Stimulated activated CD4-positive, alpha-beta T cell treated with anti-CD3 and anti-CD28 coated beads, Interleukin-15, amount 100 ng/mL, for 24 hours (primary cell): ENCODE data around the gene EIF2B1.
A peak's percentile ranks its signal among the peaks of the same experiment; 100 is the strongest.
"Not testable (repeated sequence)": the region's sequence is repeated elsewhere in the genome, so short reads cannot be mapped to it uniquely, and the experiment has no call there.

ENCODE experiments used
- DNase-seq: peaks from one replicate; pipeline ENCODE4 v3.0.0-alpha.2; 2020

Gene EIF2B1

GRCh38 chr12:123617144-123617543 lies 16.3 kb downstream of the EIF2B1 start:
- DNase-seq, result no peak

- DNase-seq, result no peak
Measured at GRCh38 chr12:123614531-123614930, 19.0 kb downstream of the EIF2B1 start.

- no peak for DNase-seq
Measured at GRCh38 chr12:123614110-123614509, 19.4 kb downstream of the EIF2B1 start.

GRCh38 chr12:123608182-123608581 lies 25.3 kb downstream of the EIF2B1 start:
- DNase-seq, result no peak

- DNase-seq, result no peak
Measured at GRCh38 chr12:123607756-123608155, 25.7 kb downstream of the EIF2B1 start.

- not testable (repeated sequence) for DNase-seq
Measured at GRCh38 chr12:123603495-123603894, 30.0 kb downstream of the EIF2B1 start.

- peak; percentile 31 for DNase-seq
Measured at GRCh38 chr12:123602651-123603195, 30.8 kb downstream of the EIF2B1 start.

- peak; percentile 90 for DNase-seq
Measured at GRCh38 chr12:123601602-123602489, 31.6 kb downstream of the EIF2B1 start, which contains the start of gene DDX55. DDX55 (plus strand) TSS chr12:123602099; CDS start chr12:123602149, 50 bp downstream.

GRCh38 chr12:123599721-123600120 lies 33.8 kb downstream of the EIF2B1 start:
- DNase-seq, result no peak

GRCh38 chr12:123599310-123599709 lies 34.2 kb downstream of the EIF2B1 start:
- DNase-seq, result no peak

- no peak for DNase-seq
Measured at GRCh38 chr12:123598522-123598921, 35.0 kb downstream of the EIF2B1 start.

- no peak for DNase-seq
Measured at GRCh38 chr12:123597100-123597499, 36.4 kb downstream of the EIF2B1 start.

- DNase-seq, result no peak
Measured at GRCh38 chr12:123595729-123596128, 37.8 kb downstream of the EIF2B1 start.

- DNase-seq, result no peak
Measured at GRCh38 chr12:123591702-123592481, 41.6 kb downstream of the EIF2B1 start.

GRCh38 chr12:123580772-123581171 lies 52.7 kb downstream of the EIF2B1 start:
- no peak for DNase-seq

GRCh38 chr12:123578829-123579228 lies 54.7 kb downstream of the EIF2B1 start:
- not testable (repeated sequence) for DNase-seq

GRCh38 chr12:123578243-123578642 lies 55.2 kb downstream of the EIF2B1 start:
- no peak for DNase-seq

- no peak for DNase-seq
Measured at GRCh38 chr12:123576611-123577010, 56.9 kb downstream of the EIF2B1 start.

- no peak for DNase-seq
Measured at GRCh38 chr12:123573870-123574269, 59.6 kb downstream of the EIF2B1 start.

- DNase-seq, result no peak
Measured at GRCh38 chr12:123572391-123572790, 61.1 kb downstream of the EIF2B1 start.

- DNase-seq, result no peak
Measured at GRCh38 chr12:123571343-123571813, 62.1 kb downstream of the EIF2B1 start.
